ENCODE measurements around the gene SAT1. TPM values are rescaled to one million over a fixed set of nuclear protein-coding genes. Genes with fewer than 3 reads are reported as not detected.

SAT1 gene
- total and polyA plus RNA-seq, 12 donors = 129 to 905 (median 381) TPM

DNA sequence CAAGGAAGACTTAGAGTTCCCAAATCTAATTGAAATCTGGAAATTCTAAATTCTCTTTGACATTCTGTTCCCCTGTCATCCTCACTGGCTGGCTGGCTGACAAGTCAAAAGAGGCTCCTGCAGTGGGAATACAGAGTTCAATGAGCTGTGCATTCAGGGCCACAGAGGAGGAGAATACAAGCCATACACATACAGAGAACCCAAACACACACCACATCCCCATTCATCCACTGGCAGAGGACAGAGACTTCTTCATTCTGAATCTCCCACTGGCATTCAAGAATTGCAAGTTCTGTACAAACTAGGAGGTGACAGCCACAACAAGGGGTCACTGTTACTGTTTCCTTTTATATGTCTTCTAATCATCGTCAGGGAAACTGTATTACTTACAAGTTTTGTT lies 49.7 kb downstream of the SAT1 start:
- no peak for DNase-seq
- no peaks in the 10 kb centered on the region for H3K36me3 ChIP-seq (replicated peaks in 1 of 2)
- intact Hi-C loops (cut with DNase I) = no loop called here
- no peaks in the 10 kb centered on the region for H3K27me3 ChIP-seq
- H3K4me1 ChIP-seq (replicated peaks in 1 of 2) = no peaks in the 10 kb centered on the region
- no peaks in the 10 kb centered on the region for H3K9me3 ChIP-seq (replicated peaks in 1 of 3)
- no peak for TF ChIP-seq POLR2A (IDR thresholded peaks at IDR 0.05)
- TF ChIP-seq, protein P1, sequence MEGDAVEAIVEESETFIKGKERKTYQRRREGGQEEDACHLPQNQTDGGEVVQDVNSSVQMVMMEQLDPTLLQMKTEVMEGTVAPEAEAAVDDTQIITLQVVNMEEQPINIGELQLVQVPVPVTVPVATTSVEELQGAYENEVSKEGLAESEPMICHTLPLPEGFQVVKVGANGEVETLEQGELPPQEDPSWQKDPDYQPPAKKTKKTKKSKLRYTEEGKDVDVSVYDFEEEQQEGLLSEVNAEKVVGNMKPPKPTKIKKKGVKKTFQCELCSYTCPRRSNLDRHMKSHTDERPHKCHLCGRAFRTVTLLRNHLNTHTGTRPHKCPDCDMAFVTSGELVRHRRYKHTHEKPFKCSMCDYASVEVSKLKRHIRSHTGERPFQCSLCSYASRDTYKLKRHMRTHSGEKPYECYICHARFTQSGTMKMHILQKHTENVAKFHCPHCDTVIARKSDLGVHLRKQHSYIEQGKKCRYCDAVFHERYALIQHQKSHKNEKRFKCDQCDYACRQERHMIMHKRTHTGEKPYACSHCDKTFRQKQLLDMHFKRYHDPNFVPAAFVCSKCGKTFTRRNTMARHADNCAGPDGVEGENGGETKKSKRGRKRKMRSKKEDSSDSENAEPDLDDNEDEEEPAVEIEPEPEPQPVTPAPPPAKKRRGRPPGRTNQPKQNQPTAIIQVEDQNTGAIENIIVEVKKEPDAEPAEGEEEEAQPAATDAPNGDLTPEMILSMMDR (IDR thresholded peaks at IDR 0.05) = no peak
- 60 to 91% (median 83%) methylated on average over 1 of the region's 1 CpG for WGBS, 4 donors
- no peak overlapping the region for H3K4me3 ChIP-seq
- no peak overlapping the region for H3K27ac ChIP-seq

Small RNAs within 50 kb of the gene (small RNA-seq; reads per million reads assigned to genes)
- 0 reads per million in 2 donors for gene RF00019

Other genes starting within 250 kb of the SAT1 start
- 100 to 1,000 TPM in 7 of 9 donors, 10 to 100 TPM in 2; 86.7 to 527 (median 139) TPM for gene PRDX4, start 115.7 kb upstream of the SAT1 start, total RNA-seq
- gene PRDX4, start 115.7 kb upstream of the SAT1 start, polyA plus RNA-seq = 100 to 1,000 TPM in 1 of 3 donors, 10 to 100 TPM in 2; 23.1 to 220 (median 37.2) TPM
- gene ACOT9, start 39.9 kb upstream of the SAT1 start, total RNA-seq = 10 to 100 TPM; 18.4 to 40.7 (median 34.3) TPM
- 10 to 100 TPM; 37.2 to 58.3 (median 56.8) TPM for gene ACOT9, start 39.9 kb upstream of the SAT1 start, polyA plus RNA-seq
- gene APOO, start 124.8 kb downstream of the SAT1 start, total RNA-seq = 10 to 100 TPM; 12.9 to 72.7 (median 26.7) TPM
- gene APOO, start 124.8 kb downstream of the SAT1 start, polyA plus RNA-seq = 100 to 1,000 TPM in 1 of 3 donors, 10 to 100 TPM in 2; 17.5 to 177 (median 37.7) TPM
- under 1 TPM in 6 of 9 donors, not detected in 3; 0.11 to 0.77 (median 0.36) TPM for gene CXorf58, start 124.8 kb downstream of the SAT1 start, total RNA-seq
- gene CXorf58, start 124.8 kb downstream of the SAT1 start, polyA plus RNA-seq = under 1 TPM; 0.20 to 0.40 (median 0.24) TPM
- 10 to 100 TPM in 8 of 9 donors, 1 to 10 TPM in 1; 9.5 to 75.3 (median 18.0) TPM for gene KLHL15, start 244.0 kb downstream of the SAT1 start, total RNA-seq
- gene KLHL15, start 244.0 kb downstream of the SAT1 start, polyA plus RNA-seq = 10 to 100 TPM in 1 of 3 donors, 1 to 10 TPM in 2; 1.5 to 16.7 (median 3.1) TPM